ENCODE measurements around the gene IKZF4. TPM values are rescaled to one million over a fixed set of nuclear protein-coding genes. Genes with fewer than 3 reads are reported as not detected.
A peak's percentile ranks its signal among the peaks of the same experiment; 100 is the strongest.
"Not testable (repeated sequence)": the region's sequence is repeated elsewhere in the genome, so short reads cannot be mapped to it uniquely, and the experiment has no call there.

Gene IKZF4
- total RNA-seq, 1 donor from 2014 or later: 2.1 TPM

- H3K27me3 Mint-ChIP-seq (ENCODE audit: insufficient read depth, low read depth): peaks cover 2% of the 10 kb centered on the region
- H3K4me3 ChIP-seq: peak overlapping the region; percentile 75
- no peak overlapping the region for H3K9ac ChIP-seq
- no peaks in the 10 kb centered on the region for H3K27me3 ChIP-seq
- H3K79me2 ChIP-seq (ENCODE audit: low read depth): peaks cover 15% of the 10 kb centered on the region
- H4K20me1 ChIP-seq (ENCODE audit: low read depth): no peaks in the 10 kb centered on the region
- H3K36me3 ChIP-seq: peaks cover under 1% of the 10 kb centered on the region
- peaks cover 24% of the 10 kb centered on the region for H3K4me1 Mint-ChIP-seq
- no peak overlapping the region for H2AFZ ChIP-seq (replicated peaks)
- peak overlapping the region; percentile 81 for H3K4me2 ChIP-seq
- H3K27ac Mint-ChIP-seq: no peak overlapping the region
- H3K4me3 Mint-ChIP-seq: peak overlapping the region; percentile 98
- H3K27ac ChIP-seq: peak overlapping the region; percentile 9
- peak; percentile 65 for DNase-seq (ENCODE audit: low spot score)
- TF ChIP-seq EZH2 (IDR thresholded peaks at IDR 0.05) (no peak), CTCF (IDR thresholded peaks at IDR 0.05) (peak; percentile 97), EZH2phosphoT487 (IDR thresholded peaks at IDR 0.05) (no peak)
- H3K9me3 Mint-ChIP-seq: no peaks in the 10 kb centered on the region
- H3F3A ChIP-seq (ENCODE audit: low read depth): peaks cover 38% of the 10 kb centered on the region
- peaks cover 16% of the 10 kb centered on the region for H3K36me3 Mint-ChIP-seq
- no peaks in the 10 kb centered on the region for H3K9me3 ChIP-seq (ENCODE audit: low read depth)
- no peaks in the 10 kb centered on the region for H3K4me1 ChIP-seq
Observed at GRCh38 chr12:55996201-55996714, 24.6 kb upstream of the IKZF4 start.

GRCh38 chr12:55996715-55997534, 23.9 kb upstream of the IKZF4 start, which contains the start of gene SUOX:
SUOX (plus strand) TSS chr12:55997276; CDS start chr12:56002222, 4,946 bp downstream.
- peaks cover 15% of the 10 kb centered on the region for H3K79me2 ChIP-seq (ENCODE audit: low read depth)
- peak within 1 kb of the TSS; percentile 80 for H2AFZ ChIP-seq (replicated peaks)
- peak within 1 kb of the TSS; percentile 89 for H3K4me2 ChIP-seq
- H3K27me3 ChIP-seq: no peaks in the 10 kb centered on the region
- peaks cover 38% of the 10 kb centered on the region for H3F3A ChIP-seq (ENCODE audit: low read depth)
- no peaks in the 10 kb centered on the region for H4K20me1 ChIP-seq (ENCODE audit: low read depth)
- H3K36me3 ChIP-seq: no peaks in the 10 kb centered on the region
- H3K9ac ChIP-seq: peak within 1 kb of the TSS; percentile 68
- H3K27me3 Mint-ChIP-seq (ENCODE audit: insufficient read depth, low read depth): peaks cover 2% of the 10 kb centered on the region
- TF ChIP-seq EZH2phosphoT487 (IDR thresholded peaks at IDR 0.05) (no peak), EZH2 (IDR thresholded peaks at IDR 0.05) (no peak), CTCF (IDR thresholded peaks at IDR 0.05) (no peak)
- no peaks in the 10 kb centered on the region for H3K4me1 ChIP-seq
- H3K9me3 ChIP-seq (ENCODE audit: low read depth): no peaks in the 10 kb centered on the region
- H3K27ac Mint-ChIP-seq: peak within 1 kb of the TSS; percentile 97
- peaks cover 24% of the 10 kb centered on the region for H3K4me1 Mint-ChIP-seq
- H3K27ac ChIP-seq: peak within 1 kb of the TSS; percentile 9
- peak within 1 kb of the TSS; percentile 98 for H3K4me3 Mint-ChIP-seq
- peaks cover 11% of the 10 kb centered on the region for H3K36me3 Mint-ChIP-seq
- peak within 1 kb of the TSS; percentile 75 for H3K4me3 ChIP-seq
- H3K9me3 Mint-ChIP-seq: no peaks in the 10 kb centered on the region
- DNase-seq (ENCODE audit: low spot score): peak; percentile 98

- peak overlapping the region; percentile 97 for H3K27ac Mint-ChIP-seq
Observed at GRCh38 chr12:55997535-55997859, 23.3 kb upstream of the IKZF4 start.

GRCh38 chr12:55999522-55999921, 21.3 kb upstream of the IKZF4 start:
- H3K27me3 Mint-ChIP-seq (ENCODE audit: insufficient read depth, low read depth); H3K27ac ChIP-seq; H4K20me1 ChIP-seq (ENCODE audit: low read depth); DNase-seq (ENCODE audit: low spot score); H3K9me3 ChIP-seq (ENCODE audit: low read depth); H3K36me3 ChIP-seq; H3K4me1 ChIP-seq; H3K4me3 ChIP-seq; H3K9me3 Mint-ChIP-seq; H3K9ac ChIP-seq; H3K4me2 ChIP-seq; H3K27ac Mint-ChIP-seq; H2AFZ ChIP-seq (replicated peaks); H3K27me3 ChIP-seq: not testable (repeated sequence)
- Histone ChIP-seq H3K79me2 (ENCODE audit: low read depth) (peaks cover 15% of the 10 kb centered on the region), H3F3A (ENCODE audit: low read depth) (peaks cover 23% of the 10 kb centered on the region)
- Mint-ChIP-seq H3K4me1 (peaks cover 24% of the 10 kb centered on the region), H3K4me3 (peak overlapping the region; percentile 56), H3K36me3 (peaks cover 11% of the 10 kb centered on the region)

More at GRCh38 chr12:55997535-55997859, 23.3 kb upstream of the IKZF4 start:
- Histone ChIP-seq H4K20me1 (ENCODE audit: low read depth) (no peaks in the 10 kb centered on the region), H2AFZ (replicated peaks) (peak overlapping the region; percentile 80), H3K4me1 (no peaks in the 10 kb centered on the region), H3K79me2 (ENCODE audit: low read depth) (peaks cover 15% of the 10 kb centered on the region), H3K27me3 (no peaks in the 10 kb centered on the region), H3K27ac (no peak overlapping the region), H3K9ac (peak overlapping the region; percentile 68), H3K36me3 (no peaks in the 10 kb centered on the region), H3K4me2 (peak overlapping the region; percentile 89), H3K9me3 (ENCODE audit: low read depth) (no peaks in the 10 kb centered on the region), H3K4me3 (peak overlapping the region; percentile 75), H3F3A (ENCODE audit: low read depth) (peaks cover 38% of the 10 kb centered on the region)
- H3K36me3 Mint-ChIP-seq: peaks cover 8% of the 10 kb centered on the region
- peak overlapping the region; percentile 98 for H3K4me3 Mint-ChIP-seq
- DNase-seq (ENCODE audit: low spot score): no peak
- peaks cover 24% of the 10 kb centered on the region for H3K4me1 Mint-ChIP-seq
- peaks cover 2% of the 10 kb centered on the region for H3K27me3 Mint-ChIP-seq (ENCODE audit: insufficient read depth, low read depth)
- H3K9me3 Mint-ChIP-seq: no peaks in the 10 kb centered on the region
- TF ChIP-seq EZH2phosphoT487 (IDR thresholded peaks at IDR 0.05): no peak
- no peak for TF ChIP-seq CTCF (IDR thresholded peaks at IDR 0.05)
- no peak for TF ChIP-seq EZH2 (IDR thresholded peaks at IDR 0.05)

- H3K4me3 Mint-ChIP-seq; H3K27me3 Mint-ChIP-seq (ENCODE audit: insufficient read depth, low read depth); H3K27ac ChIP-seq; H2AFZ ChIP-seq (replicated peaks); H3K4me2 ChIP-seq; H3K4me3 ChIP-seq; H3K9me3 Mint-ChIP-seq; H3K9me3 ChIP-seq (ENCODE audit: low read depth); H3K27ac Mint-ChIP-seq; DNase-seq (ENCODE audit: low spot score); H3K9ac ChIP-seq; H4K20me1 ChIP-seq (ENCODE audit: low read depth); H3K4me1 ChIP-seq; H3K36me3 ChIP-seq; H3K27me3 ChIP-seq: not testable (repeated sequence)
- Histone ChIP-seq H3F3A (ENCODE audit: low read depth) (peaks cover 17% of the 10 kb centered on the region), H3K79me2 (ENCODE audit: low read depth) (peaks cover 15% of the 10 kb centered on the region)
- Mint-ChIP-seq H3K4me1 (peaks cover 24% of the 10 kb centered on the region), H3K36me3 (peaks cover 13% of the 10 kb centered on the region)
Observed at GRCh38 chr12:55999999-56000540, 20.8 kb upstream of the IKZF4 start.

Data from neural progenitor cell (in vitro differentiated cells).